Endometrial microvascular endothelial cells (primary cell): ENCODE data around the gene MGST2. TPM values are rescaled to one million over a fixed set of nuclear protein-coding genes. Genes with fewer than 3 reads are reported as not detected.
"Not testable (repeated sequence)": the region's sequence is repeated elsewhere in the genome, so short reads cannot be mapped to it uniquely, and the experiment has no call there.

Experiments used
- in situ Hi-C: cut with HindIII; loops from 2 replicates; pipeline ENCODE4 v1.10.0; 2017; ENCODE audit warnings: low sequenced_read_pairs, low pct_unique_long_range_greater_than_20kb; ENCODE audit errors: inconsistent ontology term
- total RNA-seq: library from RNA; depleted of rRNA; stranded (reverse); fragments of >200 nt; gene quantifications from one replicate; pipeline ENCODE4 v1.2.3, GENCODE V29; 2015; ENCODE audit errors: inconsistent ontology term

Gene MGST2
- total RNA-seq = 126 TPM

- in situ Hi-C loops = no loop called here
These were observed at the start of gene MGST2 for GRCh38 chr4:139665690-139666529. TSS of gene MGST2 (plus strand) at chr4:139665819. CDS start at chr4:139666020, 201 bp downstream.

GRCh38 chr4:139617702-139618490 lies 47.7 kb upstream of the MGST2 start:
- in situ Hi-C loops = no loop called here

- in situ Hi-C loops = no loop called here
These were observed 46.0 kb upstream of the MGST2 start for GRCh38 chr4:139619644-139620043.

GRCh38 chr4:139622901-139623381 lies 42.7 kb upstream of the MGST2 start:
- in situ Hi-C loops = no loop called here

- in situ Hi-C loops = no loop called here
These were observed 41.1 kb upstream of the MGST2 start for GRCh38 chr4:139624441-139625092.

GRCh38 chr4:139625093-139625455 lies 40.5 kb upstream of the MGST2 start:
- in situ Hi-C loops = no loop called here

- in situ Hi-C loops = no loop called here
These were observed 40.1 kb upstream of the MGST2 start for GRCh38 chr4:139625482-139625881.

DNA sequence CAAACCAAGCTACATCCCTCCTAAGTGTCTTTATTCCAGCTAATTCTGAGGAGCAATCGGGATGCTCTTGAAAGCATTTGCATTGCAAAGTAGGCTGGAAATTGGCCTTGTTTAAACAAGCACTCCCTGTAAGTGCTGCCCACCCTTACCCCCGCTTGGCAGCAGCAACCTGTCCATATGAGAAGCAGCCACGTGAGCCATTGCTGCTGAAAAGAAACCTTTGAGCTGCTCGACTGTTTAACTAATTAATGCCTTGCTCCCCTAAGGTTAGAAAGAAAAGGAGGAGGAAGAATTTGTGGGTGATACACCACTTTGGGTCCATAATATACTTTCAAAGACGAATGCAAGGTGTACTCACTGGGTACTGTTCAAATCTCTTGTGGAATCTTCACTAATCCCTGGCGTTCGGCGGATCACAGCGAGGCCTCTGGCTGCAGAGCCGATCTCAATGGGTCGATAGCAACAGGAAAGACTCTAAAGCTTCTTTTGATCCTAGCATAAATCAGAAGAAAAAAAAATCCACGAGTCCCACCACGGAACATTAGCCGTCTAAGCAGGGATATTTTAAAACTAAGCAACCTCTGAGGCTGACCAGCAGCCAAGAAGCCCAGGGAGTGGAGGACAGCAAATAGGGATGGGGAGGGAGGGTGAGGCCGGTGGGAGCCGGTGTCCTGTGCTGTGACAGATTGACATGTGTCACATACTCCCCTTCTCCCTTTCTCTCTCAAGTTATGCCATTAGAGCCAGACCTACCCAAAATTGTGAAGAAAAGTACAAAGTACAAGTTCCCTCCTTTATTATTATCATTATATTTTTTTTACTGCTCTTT lies 37.2 kb upstream of the MGST2 start:
- in situ Hi-C loops = no loop called here

DNA sequence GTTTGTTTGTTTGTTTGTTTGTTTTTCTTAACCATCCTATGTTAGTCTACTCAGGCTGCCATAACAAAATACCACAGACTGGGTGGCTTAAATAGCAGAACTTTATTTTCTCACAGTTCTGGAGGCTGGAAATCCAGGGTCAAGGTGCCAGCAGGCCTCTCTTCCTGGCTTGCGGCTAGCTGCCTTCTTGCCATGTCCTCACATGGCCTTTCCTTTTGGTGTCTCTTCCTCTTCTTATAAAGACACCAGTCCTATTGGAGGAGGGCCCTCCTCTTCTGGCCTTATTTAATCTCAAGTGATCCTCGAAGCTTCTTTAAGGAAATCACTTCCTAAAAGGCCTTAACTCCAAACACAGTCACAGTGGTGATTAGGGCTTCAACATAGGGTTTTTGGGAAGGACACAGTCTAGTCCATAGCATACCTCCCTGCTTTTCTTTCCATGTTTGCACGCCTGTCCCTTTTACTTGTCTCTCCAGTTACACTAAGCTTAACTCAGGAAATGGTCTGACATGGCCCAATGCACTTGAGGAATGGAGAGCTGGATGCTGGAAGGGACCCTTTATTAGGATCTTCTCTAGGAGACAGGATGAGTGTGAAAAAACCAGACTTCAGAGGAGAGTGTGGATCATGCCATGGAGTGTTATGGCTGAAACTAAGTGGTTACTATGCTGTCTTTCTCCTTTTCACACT lies 36.0 kb upstream of the MGST2 start:
- in situ Hi-C loops = no loop called here

DNA sequence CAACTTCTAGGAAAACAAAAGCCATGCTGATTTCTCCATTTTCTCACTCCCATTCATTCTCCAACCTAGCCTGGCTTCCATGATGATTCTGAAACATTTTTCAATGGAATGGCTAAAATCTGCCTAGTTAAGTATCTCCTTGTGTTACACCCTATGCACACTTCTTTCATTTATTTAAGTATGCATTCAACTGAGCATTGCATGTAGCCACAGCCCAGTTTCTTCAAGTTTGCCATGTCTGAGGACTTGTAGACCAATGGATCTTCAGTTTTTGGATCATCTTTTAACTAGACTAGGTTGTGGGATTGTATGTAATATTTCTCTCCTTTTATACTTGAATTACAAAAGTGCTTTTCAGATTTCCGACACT lies 35.5 kb upstream of the MGST2 start:
- in situ Hi-C loops = no loop called here

- in situ Hi-C loops = no loop called here
These were observed 34.6 kb upstream of the MGST2 start for GRCh38 chr4:139630991-139631390.

DNA sequence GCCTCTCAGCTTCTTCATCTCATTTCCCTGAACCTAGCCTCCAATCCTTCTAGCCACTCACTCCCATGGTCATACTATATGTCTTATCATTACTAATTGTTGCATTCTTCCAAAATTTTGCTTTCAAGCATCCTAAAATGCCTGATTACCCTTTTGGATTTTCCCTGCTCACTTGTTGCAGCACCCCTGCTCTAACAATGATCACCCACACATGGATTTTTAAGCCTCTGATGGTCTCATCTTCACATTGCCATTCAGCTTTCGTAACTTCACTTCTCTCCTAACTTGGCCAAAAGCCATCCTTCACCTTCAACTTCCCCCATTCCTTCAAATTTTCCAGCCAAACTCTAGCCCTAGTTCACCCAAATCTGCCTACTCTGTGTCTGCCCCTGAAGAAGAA lies 33.8 kb upstream of the MGST2 start:
- in situ Hi-C loops = no loop called here

GRCh38 chr4:139632739-139633138 lies 32.9 kb upstream of the MGST2 start:
- in situ Hi-C loops = not testable (repeated sequence)

- in situ Hi-C loops = no loop called here
These were observed 32.4 kb upstream of the MGST2 start for GRCh38 chr4:139633195-139633594.

DNA sequence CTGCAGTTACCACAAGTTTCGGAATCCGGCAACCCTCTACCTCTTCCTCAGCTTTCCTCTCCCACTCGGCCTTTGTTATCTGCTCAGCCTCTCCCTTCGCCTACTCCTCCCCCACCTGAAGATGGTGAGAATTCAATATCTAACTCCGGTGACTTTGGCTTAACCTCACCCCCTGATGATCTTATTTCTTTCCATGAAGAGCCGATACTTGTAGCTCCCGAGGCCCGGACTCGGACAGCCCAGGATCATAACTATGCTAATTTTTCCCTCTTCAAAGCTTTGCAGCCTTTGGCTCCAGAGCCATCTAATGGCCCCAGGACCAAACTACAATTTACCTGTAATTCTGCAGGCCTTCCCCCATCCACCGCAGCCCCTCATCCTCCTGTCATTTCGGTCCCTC lies 32.0 kb upstream of the MGST2 start:
- in situ Hi-C loops = no loop called here

DNA sequence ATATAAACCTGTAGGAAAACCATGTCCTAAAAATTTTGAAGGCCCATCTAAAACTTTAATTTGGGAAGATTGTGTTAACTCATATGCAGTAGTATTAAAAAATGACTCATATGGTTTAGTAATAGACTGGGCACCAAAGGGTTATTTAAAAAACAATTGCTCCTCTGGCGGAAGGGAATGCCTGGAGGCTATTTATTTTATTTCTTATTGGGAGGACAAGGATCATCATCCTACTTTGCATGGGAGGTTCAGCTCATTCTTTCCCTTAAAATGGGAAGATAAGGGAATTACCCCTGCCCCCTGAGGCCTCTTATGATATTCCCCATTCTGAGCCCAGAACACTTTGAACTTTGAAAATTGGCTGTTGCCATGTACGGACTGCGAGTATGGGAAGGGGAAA lies 29.7 kb upstream of the MGST2 start:
- in situ Hi-C loops = no loop called here

DNA sequence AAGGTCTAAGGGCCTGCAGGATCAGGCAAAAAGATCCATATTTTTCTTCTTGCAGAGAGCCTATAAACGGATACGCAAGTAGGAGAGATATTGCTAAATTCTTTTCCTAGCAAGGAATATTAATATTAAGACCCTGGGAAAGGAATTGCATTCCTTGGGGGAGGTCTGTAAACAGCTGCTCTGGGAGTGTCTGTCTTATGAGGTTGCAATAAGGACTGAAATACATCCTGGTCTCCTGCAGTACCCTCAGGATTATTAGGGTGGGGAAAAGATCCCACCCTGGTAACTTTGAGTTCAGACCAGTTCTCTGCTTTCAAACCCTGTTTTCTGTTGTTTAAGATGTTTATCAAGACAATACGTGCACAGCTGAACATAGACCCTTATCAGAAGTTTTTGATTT lies 27.3 kb upstream of the MGST2 start:
- in situ Hi-C loops = not testable (repeated sequence)

GRCh38 chr4:139639654-139640053 lies 26.0 kb upstream of the MGST2 start:
- in situ Hi-C loops = no loop called here
